Endothelial cell of umbilical vein (primary cell): ENCODE results near the gene LUC7L. TPM values are rescaled to one million over a fixed set of nuclear protein-coding genes. Genes with fewer than 3 reads are reported as not detected.
A peak's percentile ranks its signal among the peaks of the same experiment; 100 is the strongest.

Experiments used
- BruUV-seq: library from RNA; stranded (reverse); fragments of 400-500 nt; replicated peaks from 2 replicates; lab custom pipeline; 2021; lab: Mats Ljungman, UMichigan
- CTCF ChIA-PET: fragments of 300-600, 350-600 bp; sonication (Branson Sonifier 250); formaldehyde crosslinking; loops from one replicate; lab custom pipeline; 2021; ENCODE audit warnings: antibody characterized with exemption, inconsistent platforms; lab: Charles Lee
- POLR2A ChIA-PET: fragments of 300-600, 350-600 bp; sonication (Branson Sonifier 250); formaldehyde crosslinking; loops from one replicate; lab custom pipeline; 2021; ENCODE audit warnings: antibody characterized with exemption, inconsistent platforms; lab: Charles Lee
- DNase-seq: peaks from one replicate; pipeline ENCODE4 v3.0.0-alpha.2; 2011; ENCODE audit warnings: low read depth, low spot score
- FAIRE-seq: peaks from 2 replicates; lab custom pipeline; 2011; peaks lifted over from hg19 to GRCh38; lab: Jason Lieb, UNC
- H2AFZ ChIP-seq: 2 replicates; pipeline ENCODE4 v1.6.0; 2012; ENCODE audit warnings: low read depth, low read length, control low read depth, inconsistent platforms
- H3K27ac ChIP-seq: 2 replicates; pipeline ENCODE4 v1.5.1; 2011; ENCODE audit warnings: low read depth, mild to moderate bottlenecking, control low read depth, low read length, moderate library complexity; ENCODE audit not compliant: insufficient read depth
- H3K27me3 ChIP-seq, 2 experiments: 2 replicates each; pipeline versions ENCODE4 v1.6.0 to v1.6.1; 2011; ENCODE audit warnings: low read length in 2 of 2, mixed read lengths in 1 of 2; ENCODE audit not compliant: control insufficient read depth in 2 of 2, insufficient read depth in 2 of 2
- H3K36me3 ChIP-seq, 2 experiments: 2 replicates in 1 of 2; 3 replicates in 1 of 2; pipeline ENCODE4 v1.5.1; 2011; ENCODE audit warnings: low read length in 2 of 2, mild to moderate bottlenecking in 1 of 2, moderate library complexity in 1 of 2; ENCODE audit not compliant: control insufficient read depth in 2 of 2, insufficient read depth in 2 of 2; ENCODE audit errors: extremely low read depth in 1 of 2
- H3K4me1 ChIP-seq: 3 replicates; pipeline ENCODE4 v1.5.1; 2011; ENCODE audit warnings: mild to moderate bottlenecking, low read length; ENCODE audit not compliant: control insufficient read depth, insufficient read depth; ENCODE audit errors: extremely low read depth
- H3K4me2 ChIP-seq: 2 replicates; pipeline ENCODE4 v1.6.1; 2011; ENCODE audit warnings: low read length, control low read depth, mixed read lengths; ENCODE audit not compliant: insufficient read depth
- H3K4me3 ChIP-seq, 3 experiments: fragments of 200-600 bp in 1 of 3; sonication (generic), shearing (Covaris generic) in 1 of 3; replicated peaks in 1 of 3; 2 replicates each; pipeline ENCODE4 v1.5.1; 2011 to 2016; ENCODE audit warnings: control low read depth in 3 of 3, low read length in 3 of 3, mild to moderate bottlenecking in 2 of 3, inconsistent platforms in 1 of 3, low read depth in 1 of 3, moderate library complexity in 1 of 3; ENCODE audit not compliant: insufficient read depth in 1 of 3
- H3K79me2 ChIP-seq: 2 replicates; pipeline ENCODE4 v1.6.0; 2012; ENCODE audit warnings: low read length, inconsistent platforms; ENCODE audit not compliant: control insufficient read depth, insufficient read depth
- H3K9ac ChIP-seq: replicated peaks from 2 replicates; pipeline ENCODE3; 2011; ENCODE audit warnings: low read length, control low read depth; ENCODE audit not compliant: insufficient read depth; ENCODE audit errors: extremely low read depth
- H3K9me1 ChIP-seq: replicated peaks from 3 replicates; pipeline ENCODE4 v1.6.0; 2011; ENCODE audit warnings: mild to moderate bottlenecking, low read length; ENCODE audit not compliant: control insufficient read depth, insufficient read depth; ENCODE audit errors: extremely low read depth
- H3K9me3 ChIP-seq: replicated peaks from 2 replicates; pipeline ENCODE4 v1.5.1; 2012; ENCODE audit warnings: low read length, inconsistent platforms; ENCODE audit not compliant: control insufficient read depth, insufficient read depth
- H4K20me1 ChIP-seq: replicated peaks from 2 replicates; pipeline ENCODE3; 2011; ENCODE audit warnings: mild to moderate bottlenecking, low read length; ENCODE audit not compliant: control insufficient read depth, insufficient read depth; ENCODE audit errors: extremely low read depth
- CTCF ChIP-seq, 2 donors: IDR thresholded peaks; 1 replicate in 1 of 2; 2 replicates in 1 of 2; pipeline ENCODE4 v1.5.1; 2011; ENCODE audit warnings: low read length in 2 of 2, mild to moderate bottlenecking in 2 of 2, moderate library complexity in 2 of 2, control low read depth in 1 of 2, inconsistent platforms in 1 of 2, low read depth in 1 of 2; ENCODE audit not compliant: insufficient read depth in 1 of 2; ENCODE audit errors: extremely low read depth in 1 of 2
- EZH2 ChIP-seq: IDR thresholded peaks from 2 replicates; pipeline ENCODE4 v1.6.1; 2012; ENCODE audit warnings: borderline replicate concordance, low read depth, mild to moderate bottlenecking, moderate library complexity, low read length, inconsistent platforms; ENCODE audit not compliant: severe bottlenecking
- FOS ChIP-seq: IDR thresholded peaks from 2 replicates; pipeline ENCODE4 v1.6.1; 2011; ENCODE audit warnings: mild to moderate bottlenecking, low read length, moderate library complexity, borderline replicate concordance; ENCODE audit not compliant: insufficient read depth
- GATA2 ChIP-seq: IDR thresholded peaks from 2 replicates; pipeline ENCODE4 v1.7.0; 2011; ENCODE audit warnings: low read depth, mild to moderate bottlenecking, moderate library complexity, mixed read lengths, low read length; ENCODE audit not compliant: insufficient read length, insufficient read depth
- JUN ChIP-seq: IDR thresholded peaks from 2 replicates; pipeline ENCODE4 v1.6.1; 2011; ENCODE audit warnings: borderline replicate concordance, low read depth; ENCODE audit not compliant: insufficient read length, insufficient read depth
- MAX ChIP-seq: IDR thresholded peaks from 2 replicates; pipeline ENCODE4 v1.6.1; 2011; ENCODE audit not compliant: insufficient read depth, insufficient read length
- MYC ChIP-seq: IDR thresholded peaks from one replicate; pipeline ENCODE4 v1.6.1; 2011; ENCODE audit warnings: mild to moderate bottlenecking, low read depth, low read length
- POLR2A ChIP-seq: IDR thresholded peaks from 2 replicates; pipeline ENCODE4 v1.6.1; 2012; ENCODE audit warnings: low read depth, mild to moderate bottlenecking, control low read depth, low read length
- POLR2AphosphoS5 ChIP-seq: IDR thresholded peaks from 2 replicates; pipeline ENCODE4 v1.6.1; 2012; ENCODE audit warnings: low read depth, mild to moderate bottlenecking, control low read depth, low read length, moderate library complexity; ENCODE audit not compliant: insufficient read depth
- dilution Hi-C: fragments of 300-500 bp; cut with MboI; formaldehyde crosslinking; loops from one replicate; pipeline ENCODE4 v1.15.0; 2019; ENCODE audit warnings: low sequenced_read_pairs; ENCODE audit not compliant: extremely low pct_ligation_motif_present
- intact Hi-C: fragments of 100-400 bp; cut with micrococcal nuclease; formaldehyde crosslinking; loops from one replicate; pipeline ENCODE4 v1.10.0; 2022
- polyA plus RNA-seq, 4 experiments: library from polyadenylated mRNA; depleted of rRNA in 3 of 4; stranded (reverse) in 3 of 4; unstranded in 1 of 4; fragments of >200 nt; gene quantifications; 2 replicates each; pipeline versions ENCODE4 v1.2.1 to v1.2.3, GENCODE V29; 2011 to 2012; ENCODE audit warnings: missing spikeins in 1 of 4
- total RNA-seq: library from RNA; stranded (reverse); gene quantifications from 2 replicates; pipeline ENCODE4 v1.2.3, GENCODE V29; 2021

The LUC7L gene
- total and polyA plus RNA-seq, 2 donors (not counting 3 experiments of a cell fraction or from before 2014, with no cell fraction given): 75.4 to 94.7 TPM

- Histone ChIP-seq H3K27ac (no peak overlapping the region), H3K9me3 (no peaks in the 10 kb centered on the region), H3K4me1 (no peaks in the 10 kb centered on the region), H3K36me3 (peaks cover 0 to 15% of the 10 kb centered on the region in 2 experiments), H3K4me3 (no peak overlapping the region), H3K27me3 (no peaks in the 10 kb centered on the region), H4K20me1 (no peaks in the 10 kb centered on the region), H3K9ac (no peak overlapping the region), H3K9me1 (no peaks in the 10 kb centered on the region), H3K4me2 (no peak overlapping the region), H3K79me2 (no peaks in the 10 kb centered on the region), H2AFZ (no peak overlapping the region)
- TF ChIP-seq POLR2A (no peak), MYC (no peak)
- ChIA-PET CTCF (no interaction called here), POLR2A (no interaction called here)
- intact Hi-C loops: no loop called here
- no peak for DNase-seq
- dilution Hi-C loops: no loop called here
- FAIRE-seq: no peak
- TSS peak; percentile 53 for BruUV-seq
These were observed 36.5 kb upstream of the LUC7L start for GRCh38 chr16:265711-266110.

- dilution Hi-C loops (no loop called here), intact Hi-C loops (no loop called here)
- H3K36me3 ChIP-seq: peaks cover 0 to 16% of the 10 kb centered on the region in 2 experiments
- no peak overlapping the region for H3K4me3 ChIP-seq
- no peaks in the 10 kb centered on the region for H3K9me3 ChIP-seq
- H3K9me1 ChIP-seq: no peaks in the 10 kb centered on the region
- H3K4me1 ChIP-seq: no peaks in the 10 kb centered on the region
- no peak for TF ChIP-seq GATA2
- no peak for TF ChIP-seq POLR2A
- TF ChIP-seq POLR2AphosphoS5: no peak
- TF ChIP-seq MYC: no peak
- TF ChIP-seq FOS: no peak
- TF ChIP-seq CTCF (IDR thresholded peaks at IDR 0.05; ENCODE audit: extremely low read depth in 1 of 2, insufficient read depth in 1 of 2, low read depth in 1 of 2, low read length in 2 of 2): no peak
- no peak for TF ChIP-seq JUN
- no peak for TF ChIP-seq EZH2
- TF ChIP-seq MAX: no peak
- DNase-seq: no peak
- CTCF ChIA-PET: no interaction called here
- no peak overlapping the region for H3K27ac ChIP-seq
- no TSS peak for BruUV-seq
- FAIRE-seq: no peak
- no peak overlapping the region for H3K4me2 ChIP-seq
- POLR2A ChIA-PET: no interaction called here
- no peaks in the 10 kb centered on the region for H3K27me3 ChIP-seq
- H4K20me1 ChIP-seq: no peaks in the 10 kb centered on the region
- H3K9ac ChIP-seq: no peak overlapping the region
- no peak overlapping the region for H2AFZ ChIP-seq
- H3K79me2 ChIP-seq: no peaks in the 10 kb centered on the region
These were observed 35.8 kb upstream of the LUC7L start for GRCh38 chr16:265002-265529.
